NCI-H1930 (cell line): ENCODE measurements around the gene RAD51B.
"Not testable (repeated sequence)": the region's sequence is repeated elsewhere in the genome, so short reads cannot be mapped to it uniquely, and the experiment has no call there.

ENCODE experiments used
- DNase-seq, 2 experiments: peaks; one replicate each; lab custom pipeline; 2025; lab: John Stamatoyannopoulos, UW

RAD51B gene

GRCh38 chr14:68655021-68655831, 835.6 kb downstream of the RAD51B start:
- no peak for DNase-seq

GRCh38 chr14:68655911-68656316, 836.3 kb downstream of the RAD51B start:
- DNase-seq: no peak

GRCh38 chr14:68656452-68656851, 836.9 kb downstream of the RAD51B start:
- no peak for DNase-seq

- DNase-seq: no peak
These were observed 837.9 kb downstream of the RAD51B start for GRCh38 chr14:68657300-68658028.

GRCh38 chr14:68658029-68658509, 838.5 kb downstream of the RAD51B start:
- DNase-seq: no peak

GRCh38 chr14:68658943-68659931, 839.7 kb downstream of the RAD51B start:
- DNase-seq: no peak

GRCh38 chr14:68660495-68660894, 840.9 kb downstream of the RAD51B start:
- no peak for DNase-seq

- no peak for DNase-seq
These were observed 841.9 kb downstream of the RAD51B start for GRCh38 chr14:68661226-68662225.

GRCh38 chr14:68662392-68662791, 842.8 kb downstream of the RAD51B start:
- no peak for DNase-seq

GRCh38 chr14:68662826-68663225, 843.2 kb downstream of the RAD51B start:
- DNase-seq: not testable (repeated sequence)

GRCh38 chr14:68663385-68664076, 844.0 kb downstream of the RAD51B start:
- no peak for DNase-seq

- DNase-seq: no peak
These were observed 844.7 kb downstream of the RAD51B start for GRCh38 chr14:68664225-68664681.

- DNase-seq: no peak
These were observed 845.6 kb downstream of the RAD51B start for GRCh38 chr14:68665131-68665530.

- DNase-seq: no peak
These were observed 846.2 kb downstream of the RAD51B start for GRCh38 chr14:68665792-68666204.

- no peak for DNase-seq
These were observed 846.7 kb downstream of the RAD51B start for GRCh38 chr14:68666236-68666635.

- DNase-seq: no peak
These were observed 847.3 kb downstream of the RAD51B start for GRCh38 chr14:68666899-68667298.

- DNase-seq: no peak
These were observed 847.8 kb downstream of the RAD51B start for GRCh38 chr14:68667313-68667791.

- DNase-seq: no peak
These were observed 848.4 kb downstream of the RAD51B start for GRCh38 chr14:68668028-68668427.

- DNase-seq: no peak
These were observed 849.0 kb downstream of the RAD51B start for GRCh38 chr14:68668531-68668930.

GRCh38 chr14:68669111-68669511, 849.5 kb downstream of the RAD51B start:
- DNase-seq: no peak
